Measurements from ENCODE around the gene KRT71.

The KRT71 gene

GRCh38 chr12:52551216-52551865, 1.6 kb downstream of the KRT71 start:
- no peaks in the 10 kb centered on the region for H3K27me3 ChIP-seq (ENCODE audit: control insufficient read depth, insufficient read depth, low read length)
- H3K9ac ChIP-seq (ENCODE audit: low read depth, low read length): no peak overlapping the region
- H3K9me3 ChIP-seq (ENCODE audit: control insufficient read depth, insufficient read depth, low read length): no peaks in the 10 kb centered on the region
- H3K4me1 ChIP-seq (ENCODE audit: control insufficient read depth, insufficient read depth, low read length): no peaks in the 10 kb centered on the region
- H3K36me3 ChIP-seq (ENCODE audit: control insufficient read depth, insufficient read depth, low read length): no peaks in the 10 kb centered on the region
- H3K4me3 ChIP-seq (ENCODE audit: low read depth, low read length): no peak overlapping the region

DNA sequence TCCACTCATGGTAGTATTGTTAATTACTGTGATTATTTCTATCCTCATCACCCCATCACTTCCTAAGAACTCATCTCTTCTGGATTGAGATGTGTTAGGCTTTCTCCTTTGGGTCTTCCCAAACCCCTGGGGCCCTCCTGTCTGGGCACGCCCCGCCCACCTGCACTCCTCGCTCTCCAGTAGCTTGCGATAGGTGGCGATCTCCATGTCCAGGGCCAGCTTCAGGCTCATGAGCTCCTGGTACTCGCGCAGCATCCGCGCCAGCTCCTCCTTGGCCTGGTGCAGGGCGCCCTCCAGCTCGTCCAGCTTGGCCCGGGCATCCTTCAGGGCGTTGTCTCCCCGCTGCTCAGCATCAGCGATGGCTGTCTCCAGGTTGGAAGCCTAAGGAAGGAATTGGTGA, 6.8 kb downstream of the KRT71 start:
- Histone ChIP-seq H3K9me3 (ENCODE audit: control insufficient read depth, insufficient read depth, low read length) (no peaks in the 10 kb centered on the region), H3K9ac (ENCODE audit: low read depth, low read length) (no peak overlapping the region), H3K27me3 (ENCODE audit: control insufficient read depth, insufficient read depth, low read length) (no peaks in the 10 kb centered on the region), H3K4me3 (ENCODE audit: low read depth, low read length) (no peak overlapping the region), H3K4me1 (ENCODE audit: control insufficient read depth, insufficient read depth, low read length) (no peaks in the 10 kb centered on the region), H3K36me3 (ENCODE audit: control insufficient read depth, insufficient read depth, low read length) (no peaks in the 10 kb centered on the region)

DNA sequence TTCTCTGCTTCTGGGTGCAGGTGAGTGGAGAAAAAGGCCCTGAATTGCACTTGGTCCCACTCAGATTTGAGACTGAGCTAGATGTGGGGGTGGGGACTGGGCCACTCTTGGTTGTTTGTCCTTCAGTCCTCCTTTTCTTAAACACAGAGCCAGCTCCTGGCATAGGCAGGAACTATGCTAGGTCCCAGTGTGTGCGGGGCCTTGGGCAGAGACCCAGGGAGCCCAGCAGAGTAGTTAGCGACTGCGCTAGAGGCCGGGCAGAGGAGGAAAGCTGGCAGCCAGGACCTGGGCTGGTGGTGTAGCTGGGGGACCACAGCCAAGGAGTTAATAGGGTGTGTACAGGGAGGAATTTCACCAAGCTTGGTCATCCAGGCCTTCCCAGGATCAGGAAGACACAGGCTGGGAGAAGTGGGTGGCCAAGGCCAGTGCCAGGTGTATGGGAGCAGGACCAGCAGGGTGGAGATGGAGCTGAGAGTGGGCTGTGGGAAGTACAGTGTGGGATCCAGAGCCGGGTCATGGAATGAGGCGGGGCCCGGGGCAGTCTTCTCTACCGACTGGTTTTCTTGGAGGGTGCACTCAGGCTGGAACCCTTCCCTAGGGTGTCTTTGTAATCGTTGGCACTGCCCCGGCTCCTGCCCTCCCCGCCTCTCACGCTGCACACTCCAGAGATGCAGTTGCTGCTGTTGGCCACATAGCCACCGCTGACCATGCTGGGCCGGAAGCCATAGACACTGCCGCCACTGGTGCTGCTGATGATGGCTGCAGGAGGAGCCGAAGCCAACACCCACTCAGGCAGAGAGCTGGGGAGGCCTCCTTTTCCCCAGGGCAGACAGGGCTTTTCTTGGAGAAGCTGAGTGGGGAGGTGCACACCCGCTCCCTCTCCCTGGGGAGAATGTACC, 8.7 kb downstream of the KRT71 start:
- H3K9me3 ChIP-seq (ENCODE audit: control insufficient read depth, insufficient read depth, low read length): no peaks in the 10 kb centered on the region
- no peaks in the 10 kb centered on the region for H3K36me3 ChIP-seq (ENCODE audit: control insufficient read depth, insufficient read depth, low read length)
- H3K4me3 ChIP-seq (ENCODE audit: low read depth, low read length): no peak overlapping the region
- H3K9ac ChIP-seq (ENCODE audit: low read depth, low read length): no peak overlapping the region
- H3K4me1 ChIP-seq (ENCODE audit: control insufficient read depth, insufficient read depth, low read length): no peaks in the 10 kb centered on the region
- no peaks in the 10 kb centered on the region for H3K27me3 ChIP-seq (ENCODE audit: control insufficient read depth, insufficient read depth, low read length)

DNA sequence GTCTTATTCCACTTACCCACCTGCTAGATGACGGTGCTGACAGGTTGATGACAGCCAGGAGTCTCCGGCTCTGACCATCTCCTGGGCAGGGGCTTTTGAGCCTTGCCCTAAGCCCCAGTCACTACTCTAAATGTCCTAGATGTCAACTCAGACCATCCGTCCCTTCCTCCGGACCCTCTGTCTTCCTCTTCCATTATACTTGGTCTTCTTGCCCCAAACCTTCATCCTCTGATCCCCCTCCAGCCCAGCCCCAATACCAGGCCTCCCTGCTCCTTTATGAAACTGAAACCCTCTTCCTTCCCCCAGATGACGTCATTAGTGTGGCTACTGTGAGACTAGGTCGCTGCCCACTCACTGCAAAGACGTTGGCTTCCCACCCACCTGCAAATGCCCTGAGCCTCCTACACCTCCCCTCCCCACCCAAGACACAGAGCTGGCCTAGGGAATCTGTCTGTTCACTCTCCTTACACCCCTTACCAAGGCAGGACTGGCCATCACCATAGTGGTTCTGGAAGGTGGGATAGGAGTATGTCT, 10.1 kb downstream of the KRT71 start:
- no peaks in the 10 kb centered on the region for H3K27me3 ChIP-seq (ENCODE audit: control insufficient read depth, insufficient read depth, low read length)
- no peaks in the 10 kb centered on the region for H3K36me3 ChIP-seq (ENCODE audit: control insufficient read depth, insufficient read depth, low read length)
- no peak overlapping the region for H3K4me3 ChIP-seq (ENCODE audit: low read depth, low read length)
- no peaks in the 10 kb centered on the region for H3K4me1 ChIP-seq (ENCODE audit: control insufficient read depth, insufficient read depth, low read length)
- H3K9me3 ChIP-seq (ENCODE audit: control insufficient read depth, insufficient read depth, low read length): no peaks in the 10 kb centered on the region
- H3K9ac ChIP-seq (ENCODE audit: low read depth, low read length): no peak overlapping the region

GRCh38 chr12:52542157-52542556, 10.8 kb downstream of the KRT71 start:
- Histone ChIP-seq H3K9ac (ENCODE audit: low read depth, low read length) (no peak overlapping the region), H3K27me3 (ENCODE audit: control insufficient read depth, insufficient read depth, low read length) (no peaks in the 10 kb centered on the region), H3K36me3 (ENCODE audit: control insufficient read depth, insufficient read depth, low read length) (no peaks in the 10 kb centered on the region), H3K9me3 (ENCODE audit: control insufficient read depth, insufficient read depth, low read length) (no peaks in the 10 kb centered on the region), H3K4me1 (ENCODE audit: control insufficient read depth, insufficient read depth, low read length) (no peaks in the 10 kb centered on the region), H3K4me3 (ENCODE audit: low read depth, low read length) (no peak overlapping the region)

DNA sequence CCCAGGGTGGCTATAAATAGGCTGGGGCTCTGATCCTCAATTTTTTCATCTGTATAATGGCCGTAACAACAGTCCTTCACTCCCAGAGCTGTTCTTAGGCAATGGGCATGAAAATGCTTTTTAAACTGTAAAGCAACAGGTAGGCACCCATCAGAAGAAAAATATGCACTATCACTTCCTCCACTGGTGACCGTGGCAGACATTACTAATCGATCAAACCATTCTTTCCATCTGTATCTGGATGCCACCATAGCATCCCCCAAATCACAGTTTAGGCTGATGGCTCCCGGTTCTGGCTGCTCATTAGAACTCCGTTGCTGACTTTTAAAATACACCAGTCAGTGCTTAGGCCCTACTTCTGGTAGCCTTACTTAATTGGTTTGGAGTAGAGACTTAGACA, 11.2 kb downstream of the KRT71 start:
- Histone ChIP-seq H3K9me3 (ENCODE audit: control insufficient read depth, insufficient read depth, low read length) (no peaks in the 10 kb centered on the region), H3K27me3 (ENCODE audit: control insufficient read depth, insufficient read depth, low read length) (no peaks in the 10 kb centered on the region), H3K9ac (ENCODE audit: low read depth, low read length) (no peak overlapping the region), H3K36me3 (ENCODE audit: control insufficient read depth, insufficient read depth, low read length) (no peaks in the 10 kb centered on the region), H3K4me1 (ENCODE audit: control insufficient read depth, insufficient read depth, low read length) (no peaks in the 10 kb centered on the region), H3K4me3 (ENCODE audit: low read depth, low read length) (no peak overlapping the region)

- Histone ChIP-seq H3K27me3 (ENCODE audit: control insufficient read depth, insufficient read depth, low read length) (no peaks in the 10 kb centered on the region), H3K4me3 (ENCODE audit: low read depth, low read length) (no peak overlapping the region), H3K36me3 (ENCODE audit: control insufficient read depth, insufficient read depth, low read length) (no peaks in the 10 kb centered on the region), H3K4me1 (ENCODE audit: control insufficient read depth, insufficient read depth, low read length) (no peaks in the 10 kb centered on the region), H3K9me3 (ENCODE audit: control insufficient read depth, insufficient read depth, low read length) (no peaks in the 10 kb centered on the region), H3K9ac (ENCODE audit: low read depth, low read length) (no peak overlapping the region)
These were observed 12.4 kb downstream of the KRT71 start for GRCh38 chr12:52540531-52540930.

GRCh38 chr12:52539821-52540173, 13.1 kb downstream of the KRT71 start:
- no peak overlapping the region for H3K9ac ChIP-seq (ENCODE audit: low read depth, low read length)
- no peaks in the 10 kb centered on the region for H3K4me1 ChIP-seq (ENCODE audit: control insufficient read depth, insufficient read depth, low read length)
- no peaks in the 10 kb centered on the region for H3K9me3 ChIP-seq (ENCODE audit: control insufficient read depth, insufficient read depth, low read length)
- no peaks in the 10 kb centered on the region for H3K36me3 ChIP-seq (ENCODE audit: control insufficient read depth, insufficient read depth, low read length)
- H3K27me3 ChIP-seq (ENCODE audit: control insufficient read depth, insufficient read depth, low read length): no peaks in the 10 kb centered on the region
- H3K4me3 ChIP-seq (ENCODE audit: low read depth, low read length): no peak overlapping the region

DNA sequence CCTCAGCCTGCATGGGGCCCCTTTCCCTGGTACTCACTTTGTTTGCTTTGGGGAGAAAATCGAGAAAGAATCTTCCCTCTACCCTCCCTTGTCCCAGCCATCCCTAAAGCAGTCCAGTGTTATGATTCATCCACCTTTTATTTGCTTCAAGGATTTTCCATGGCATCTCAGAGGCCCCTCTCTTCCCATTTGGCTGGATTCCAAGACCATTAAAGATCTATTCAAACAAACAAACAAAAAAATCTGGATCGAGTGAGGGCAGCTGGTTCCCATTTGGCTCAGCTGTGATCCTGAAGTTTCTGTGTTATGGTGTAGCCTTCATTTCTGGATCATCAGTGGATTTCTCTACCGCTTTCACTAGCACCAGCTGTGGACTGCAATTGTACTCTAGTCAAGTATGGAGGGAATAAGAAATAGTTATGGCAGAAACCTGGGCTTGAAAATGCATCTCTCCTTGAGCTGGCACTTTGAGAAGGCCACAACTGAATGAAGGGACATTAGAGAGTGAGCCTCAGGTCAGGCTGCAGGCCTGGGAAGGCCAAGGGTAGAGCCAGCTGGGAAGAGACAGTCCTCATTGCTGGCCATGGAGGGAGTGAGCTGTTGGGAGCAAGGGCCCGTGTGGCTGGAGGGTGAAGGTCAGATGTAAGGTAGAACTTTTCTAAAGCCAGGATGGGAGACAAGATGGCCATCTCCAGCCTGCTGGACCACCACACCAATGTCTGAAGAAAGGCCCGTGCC, 13.7 kb downstream of the KRT71 start:
- H3K9me3 ChIP-seq (ENCODE audit: control insufficient read depth, insufficient read depth, low read length): no peaks in the 10 kb centered on the region
- H3K9ac ChIP-seq (ENCODE audit: low read depth, low read length): no peak overlapping the region
- H3K4me3 ChIP-seq (ENCODE audit: low read depth, low read length): no peak overlapping the region
- H3K36me3 ChIP-seq (ENCODE audit: control insufficient read depth, insufficient read depth, low read length): no peaks in the 10 kb centered on the region
- no peaks in the 10 kb centered on the region for H3K27me3 ChIP-seq (ENCODE audit: control insufficient read depth, insufficient read depth, low read length)
- no peaks in the 10 kb centered on the region for H3K4me1 ChIP-seq (ENCODE audit: control insufficient read depth, insufficient read depth, low read length)

GRCh38 chr12:52537101-52537500, 15.8 kb downstream of the KRT71 start:
- Histone ChIP-seq H3K4me3 (ENCODE audit: low read depth, low read length) (no peak overlapping the region), H3K27me3 (ENCODE audit: control insufficient read depth, insufficient read depth, low read length) (no peaks in the 10 kb centered on the region), H3K9me3 (ENCODE audit: control insufficient read depth, insufficient read depth, low read length) (no peaks in the 10 kb centered on the region), H3K9ac (ENCODE audit: low read depth, low read length) (no peak overlapping the region), H3K4me1 (ENCODE audit: control insufficient read depth, insufficient read depth, low read length) (no peaks in the 10 kb centered on the region), H3K36me3 (ENCODE audit: control insufficient read depth, insufficient read depth, low read length) (no peaks in the 10 kb centered on the region)

- no peaks in the 10 kb centered on the region for H3K9me3 ChIP-seq (ENCODE audit: control insufficient read depth, insufficient read depth, low read length)
- H3K4me1 ChIP-seq (ENCODE audit: control insufficient read depth, insufficient read depth, low read length): no peaks in the 10 kb centered on the region
- no peaks in the 10 kb centered on the region for H3K36me3 ChIP-seq (ENCODE audit: control insufficient read depth, insufficient read depth, low read length)
- no peak overlapping the region for H3K4me3 ChIP-seq (ENCODE audit: low read depth, low read length)
- H3K9ac ChIP-seq (ENCODE audit: low read depth, low read length): no peak overlapping the region
- no peaks in the 10 kb centered on the region for H3K27me3 ChIP-seq (ENCODE audit: control insufficient read depth, insufficient read depth, low read length)
These were observed 17.4 kb downstream of the KRT71 start for GRCh38 chr12:52535574-52535973.
